Liver (tissue), 3 donors: ENCODE data around the gene KCNJ14.
A peak's percentile ranks its signal among the peaks of the same experiment; 100 is the strongest.

ENCODE experiments used
- CTCF ChIP-seq: fragments of 150-350 bp; IDR thresholded peaks from 2 replicates; pipeline ENCODE4 v1.5.1; 2017; ENCODE audit warnings: improper control_type of control experiment, low read depth, low read length; ENCODE audit not compliant: missing input control
- FOXA1 ChIP-seq: IDR thresholded peaks from 2 replicates; pipeline ENCODE4 v1.6.1; 2016; ENCODE audit warnings: antibody characterized with exemption
- RAD21 ChIP-seq, 2 donors: IDR thresholded peaks; 2 replicates each; pipeline ENCODE4 v1.6.1; 2016; ENCODE audit warnings: antibody characterized with exemption in 2 of 2, mild to moderate bottlenecking in 2 of 2
- REST ChIP-seq: IDR thresholded peaks from 2 replicates; pipeline ENCODE4 v1.6.1; 2016; ENCODE audit warnings: antibody characterized with exemption, mild to moderate bottlenecking
- RXRA ChIP-seq, 2 donors: IDR thresholded peaks; 2 replicates each; pipeline ENCODE4 v1.6.1; 2017 to 2018; ENCODE audit warnings: antibody characterized with exemption in 2 of 2, mild to moderate bottlenecking in 1 of 2
- SP1 ChIP-seq: IDR thresholded peaks from 2 replicates; pipeline ENCODE4 v1.6.1; 2018; ENCODE audit warnings: antibody characterized with exemption, mild to moderate bottlenecking
- TAF1 ChIP-seq: conservative IDR thresholded peaks from 2 replicates; pipeline ENCODE4 v1.6.1; 2016; ENCODE audit warnings: antibody characterized with exemption, mild to moderate bottlenecking
- YY1 ChIP-seq: IDR thresholded peaks from 2 replicates; pipeline ENCODE4 v1.6.1; 2016; ENCODE audit warnings: antibody characterized with exemption, mild to moderate bottlenecking
- donor health status: healthy.
- donor health status: healthy.

- TF ChIP-seq REST (no peak), CTCF (no peak), RAD21 (IDR thresholded peaks at IDR 0.05) (no peak), SP1 (peak; percentile 80), FOXA1 (no peak), YY1 (no peak), RXRA (IDR thresholded peaks at IDR 0.05) (no peak), TAF1 (no peak)
These were observed 37.7 kb downstream of the KCNJ14 start for GRCh38 chr19:48492925-48493717.
